IPS-20b (cell line): ENCODE results near the gene PRR33.

ENCODE experiments used
- H3K27ac ChIP-seq: one replicate; pipeline ENCODE4 v1.5.1; 2013; ENCODE audit warnings: low read length
- H3K27me3 ChIP-seq: 2 replicates; pipeline ENCODE4 v1.6.1; 2013; ENCODE audit warnings: mild to moderate bottlenecking, low read length, inconsistent platforms; ENCODE audit not compliant: insufficient read depth
- H3K36me3 ChIP-seq: 2 replicates; pipeline ENCODE4 v1.6.1; 2013; ENCODE audit warnings: low read depth, mild to moderate bottlenecking, inconsistent platforms, low read length, moderate library complexity; ENCODE audit not compliant: insufficient read depth
- H3K4me1 ChIP-seq: 2 replicates; pipeline ENCODE4 v1.6.1; 2013; ENCODE audit warnings: mild to moderate bottlenecking, control low read depth, inconsistent platforms, low read length, moderate library complexity; ENCODE audit not compliant: insufficient read depth
- H3K4me3 ChIP-seq: 2 replicates; pipeline ENCODE4 v1.5.1; 2013; ENCODE audit warnings: mild to moderate bottlenecking, low read length, inconsistent platforms
- H3K9ac ChIP-seq: 2 replicates; pipeline ENCODE4 v1.6.1; 2013; ENCODE audit warnings: low read depth, mild to moderate bottlenecking, inconsistent platforms, low read length, moderate library complexity
- H3K9me3 ChIP-seq: 2 replicates; pipeline ENCODE4 v1.6.1; 2013; ENCODE audit warnings: mild to moderate bottlenecking, low read depth, low read length, inconsistent platforms; ENCODE audit not compliant: insufficient read depth

PRR33 gene

DNA sequence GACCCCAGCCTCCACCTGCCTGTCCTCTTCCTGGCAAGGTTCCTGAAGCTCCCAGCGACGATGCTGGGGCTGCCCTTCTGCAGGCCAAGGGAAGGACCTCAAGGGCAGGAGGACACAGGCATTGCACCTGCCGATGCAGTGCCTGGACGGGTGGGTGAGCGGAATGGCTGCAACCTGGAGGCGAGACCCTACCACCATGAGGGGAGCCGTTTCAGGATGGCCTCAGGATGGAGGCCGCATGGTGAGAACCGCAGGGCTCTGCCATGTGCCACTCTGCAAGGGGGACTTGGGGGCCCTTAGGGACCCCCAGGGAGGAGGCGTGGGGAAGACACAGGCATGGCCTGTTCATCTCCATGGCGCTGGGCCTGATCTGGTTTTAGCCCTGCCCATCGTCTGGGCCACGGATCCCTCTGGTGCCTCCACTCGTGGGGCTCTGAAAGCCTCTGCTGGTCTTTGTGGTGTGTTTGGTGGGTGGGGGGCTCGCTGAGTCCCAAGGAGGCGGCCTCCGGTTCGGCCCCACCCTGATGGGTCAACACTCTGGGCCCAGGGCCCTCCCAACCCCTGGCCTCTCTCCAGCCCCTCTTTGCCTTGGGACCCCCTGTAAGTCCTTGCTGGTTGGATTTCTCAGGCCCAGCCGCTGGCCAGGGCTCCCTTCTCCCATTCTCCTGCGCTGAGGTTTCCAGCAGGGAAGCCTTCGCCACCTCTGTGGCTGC is 40.1 kb downstream of the PRR33 start:
- Histone ChIP-seq H3K36me3 (no peaks in the 10 kb centered on the region), H3K27ac (no peak overlapping the region), H3K9me3 (no peaks in the 10 kb centered on the region), H3K4me1 (no peaks in the 10 kb centered on the region), H3K9ac (no peak overlapping the region), H3K4me3 (no peak overlapping the region), H3K27me3 (no peaks in the 10 kb centered on the region)

- Histone ChIP-seq H3K4me1 (no peaks in the 10 kb centered on the region), H3K9me3 (no peaks in the 10 kb centered on the region), H3K36me3 (no peaks in the 10 kb centered on the region), H3K27me3 (peaks cover 8% of the 10 kb centered on the region; the same call in 1 of the 2 replicates), H3K27ac (no peak overlapping the region), H3K9ac (no peak overlapping the region), H3K4me3 (no peak overlapping the region)
These were observed 42.9 kb downstream of the PRR33 start for GRCh38 chr11:1848640-1849430.

GRCh38 chr11:1847926-1848639 is 43.6 kb downstream of the PRR33 start:
- Histone ChIP-seq H3K9ac (no peak overlapping the region), H3K36me3 (no peaks in the 10 kb centered on the region), H3K4me1 (no peaks in the 10 kb centered on the region), H3K27me3 (peaks cover 8% of the 10 kb centered on the region; the same call in 1 of the 2 replicates), H3K9me3 (no peaks in the 10 kb centered on the region), H3K27ac (no peak overlapping the region), H3K4me3 (no peak overlapping the region)

DNA sequence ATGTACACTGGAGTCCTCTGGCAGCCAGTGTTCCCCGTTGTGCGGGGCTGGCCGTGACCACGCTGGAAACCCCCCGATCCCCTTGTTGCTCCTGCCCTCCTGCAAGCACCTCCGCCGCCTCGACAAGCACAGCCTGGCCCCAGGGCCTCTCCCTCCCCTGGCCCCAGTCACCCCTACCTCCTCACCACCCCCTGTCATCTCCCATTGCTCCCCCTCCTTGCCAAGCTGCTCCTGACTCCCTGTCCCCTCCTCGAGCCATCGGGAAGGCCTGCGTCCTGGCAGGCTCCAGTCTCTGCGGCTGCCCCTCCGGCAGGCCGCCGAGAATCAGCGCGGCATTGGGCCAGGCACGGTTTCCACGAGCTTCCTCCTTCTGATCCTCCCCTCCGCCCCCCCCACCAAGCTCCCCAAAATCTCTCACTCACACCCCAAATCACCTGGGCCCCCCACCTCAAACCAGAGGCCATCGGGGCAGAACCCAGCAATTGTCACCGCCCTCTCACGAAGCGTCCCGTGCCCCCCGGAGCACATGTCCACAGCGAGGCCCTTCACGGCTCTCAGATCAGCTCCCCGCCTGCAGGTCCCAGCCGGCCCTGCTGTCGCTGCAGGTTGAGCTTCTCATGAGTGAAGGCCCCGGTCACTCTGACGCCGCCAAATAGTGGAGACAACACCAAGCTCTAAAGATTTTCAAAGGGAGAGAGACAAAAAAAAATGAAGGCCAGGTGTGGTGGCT is 44.5 kb downstream of the PRR33 start:
- no peak overlapping the region for H3K4me3 ChIP-seq
- H3K4me1 ChIP-seq, result no peaks in the 10 kb centered on the region
- H3K27me3 ChIP-seq, result peaks cover 8% of the 10 kb centered on the region; the same call in 1 of the 2 replicates
- no peak overlapping the region for H3K9ac ChIP-seq
- H3K36me3 ChIP-seq, result no peaks in the 10 kb centered on the region
- no peak overlapping the region for H3K27ac ChIP-seq
- H3K9me3 ChIP-seq, result no peaks in the 10 kb centered on the region

DNA sequence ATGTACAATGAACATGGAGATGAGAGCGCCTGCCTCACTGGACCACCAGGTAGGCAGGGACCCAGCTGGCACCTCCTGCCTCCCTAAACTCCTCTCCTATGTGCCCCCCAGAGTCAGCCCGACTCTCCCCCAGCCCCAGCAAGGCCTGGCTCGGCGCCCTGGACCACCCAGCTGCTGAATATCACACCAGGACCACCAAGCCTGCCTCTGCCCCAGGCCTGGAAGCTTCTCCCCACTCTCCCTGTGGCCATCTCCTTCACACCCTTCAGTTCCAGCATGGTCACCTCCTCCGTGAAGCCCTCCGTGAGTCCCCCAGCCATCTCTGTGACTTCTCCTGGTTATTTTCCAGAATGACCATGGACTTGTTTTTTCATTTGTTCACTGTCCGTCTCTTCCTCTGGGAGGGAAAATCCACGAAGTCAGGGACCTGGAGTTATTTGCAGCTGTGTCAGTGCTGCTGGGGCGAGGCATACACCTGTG is 45.2 kb downstream of the PRR33 start:
- H3K4me1 ChIP-seq, result no peaks in the 10 kb centered on the region

GRCh38 chr11:1845561-1846452 is 45.9 kb downstream of the PRR33 start:
- Histone ChIP-seq H3K4me1 (no peaks in the 10 kb centered on the region), H3K27ac (no peak overlapping the region), H3K27me3 (peaks cover 8% of the 10 kb centered on the region; the same call in 1 of the 2 replicates), H3K9me3 (no peaks in the 10 kb centered on the region), H3K36me3 (no peaks in the 10 kb centered on the region), H3K9ac (no peak overlapping the region), H3K4me3 (no peak overlapping the region)

More for the DNA sequence above, 45.2 kb downstream of the PRR33 start:
- peaks cover 8% of the 10 kb centered on the region; the same call in 1 of the 2 replicates for H3K27me3 ChIP-seq
- no peak overlapping the region for H3K27ac ChIP-seq
- no peaks in the 10 kb centered on the region for H3K9me3 ChIP-seq
- no peak overlapping the region for H3K9ac ChIP-seq
- H3K4me3 ChIP-seq, result no peak overlapping the region
- H3K36me3 ChIP-seq, result no peaks in the 10 kb centered on the region

GRCh38 chr11:1845095-1845429 is 46.6 kb downstream of the PRR33 start:
- peaks cover 8% of the 10 kb centered on the region; the same call in 1 of the 2 replicates for H3K27me3 ChIP-seq
- H3K4me3 ChIP-seq, result no peak overlapping the region
- H3K4me1 ChIP-seq, result no peaks in the 10 kb centered on the region
- no peak overlapping the region for H3K27ac ChIP-seq
- H3K9me3 ChIP-seq, result no peaks in the 10 kb centered on the region
- H3K36me3 ChIP-seq, result no peaks in the 10 kb centered on the region
- no peak overlapping the region for H3K9ac ChIP-seq

DNA sequence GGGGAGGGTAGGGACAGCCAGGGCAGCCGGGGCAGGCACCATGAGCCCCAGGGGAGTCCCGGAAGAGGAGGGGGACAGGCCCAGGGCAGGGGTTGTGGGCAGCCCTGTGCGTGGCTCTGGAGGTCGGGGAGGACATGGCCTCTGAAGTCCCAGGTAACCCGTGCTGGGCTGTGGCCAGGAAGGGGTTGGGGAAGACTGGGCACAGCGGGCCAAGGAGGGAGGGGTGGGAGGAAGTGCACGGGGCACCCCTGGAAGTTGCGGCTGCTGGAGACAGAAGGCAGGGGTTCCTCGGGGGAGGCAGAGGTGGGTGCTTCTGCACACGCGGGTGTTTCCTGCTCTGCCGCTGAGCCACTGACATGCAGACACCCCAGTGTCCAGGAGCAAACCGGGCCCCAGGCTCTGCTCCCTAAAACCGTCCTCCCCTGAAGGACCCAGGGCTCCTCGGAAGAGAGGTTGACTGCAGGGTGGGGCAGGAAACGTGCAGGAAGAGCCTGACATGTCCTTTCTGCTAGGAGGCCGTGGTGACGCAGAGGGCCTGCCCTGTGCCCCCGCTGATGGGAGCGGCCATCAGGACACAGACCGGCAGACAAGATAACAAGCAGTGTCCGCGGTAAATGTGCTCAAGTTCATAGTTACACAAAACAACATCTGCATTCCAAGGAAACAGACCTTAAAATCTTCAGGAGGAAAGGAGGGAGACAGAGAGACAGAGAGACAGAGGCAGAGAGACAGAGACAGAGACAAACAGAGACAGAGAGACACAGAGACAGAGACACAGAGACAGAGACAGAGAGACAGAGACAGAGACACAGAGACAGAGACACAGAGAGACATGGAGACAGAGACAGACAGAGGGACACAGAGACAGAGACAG is 47.2 kb downstream of the PRR33 start:
- H3K36me3 ChIP-seq, result no peaks in the 10 kb centered on the region
- H3K9me3 ChIP-seq, result no peaks in the 10 kb centered on the region
- no peak overlapping the region for H3K9ac ChIP-seq
- no peak overlapping the region for H3K27ac ChIP-seq
- H3K4me1 ChIP-seq, result no peaks in the 10 kb centered on the region
- no peak overlapping the region for H3K4me3 ChIP-seq
- H3K27me3 ChIP-seq, result peaks cover 8% of the 10 kb centered on the region; the same call in 1 of the 2 replicates

- H3K27ac ChIP-seq, result no peak overlapping the region
- H3K27me3 ChIP-seq, result peaks cover 8% of the 10 kb centered on the region; the same call in 1 of the 2 replicates
- no peak overlapping the region for H3K9ac ChIP-seq
- no peaks in the 10 kb centered on the region for H3K4me1 ChIP-seq
- H3K36me3 ChIP-seq, result no peaks in the 10 kb centered on the region
- no peak overlapping the region for H3K4me3 ChIP-seq
- H3K9me3 ChIP-seq, result no peaks in the 10 kb centered on the region
These were observed 47.9 kb downstream of the PRR33 start for GRCh38 chr11:1843796-1844195.

DNA sequence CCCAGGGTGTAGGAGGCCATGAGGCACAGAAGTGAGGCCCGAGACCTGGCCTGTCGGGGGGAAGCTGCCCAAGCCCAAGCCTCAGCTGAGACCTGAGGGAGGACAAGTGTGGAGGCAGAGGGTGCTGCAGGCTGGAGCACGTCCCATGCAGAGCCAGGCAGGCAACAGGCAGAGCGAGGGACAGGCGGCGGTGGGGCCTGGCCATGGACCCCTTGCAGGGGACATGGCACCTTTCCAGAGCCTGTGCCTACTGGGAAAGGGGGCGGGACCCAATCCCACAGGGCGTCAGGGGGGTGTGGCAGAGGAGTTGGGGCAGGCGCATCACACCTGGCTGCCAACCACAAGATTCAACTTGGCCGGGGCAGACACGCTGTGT is 48.6 kb downstream of the PRR33 start:
- no peaks in the 10 kb centered on the region for H3K9me3 ChIP-seq
- no peak overlapping the region for H3K4me3 ChIP-seq
- H3K36me3 ChIP-seq, result no peaks in the 10 kb centered on the region
- H3K9ac ChIP-seq, result no peak overlapping the region
- H3K27ac ChIP-seq, result no peak overlapping the region
- no peaks in the 10 kb centered on the region for H3K4me1 ChIP-seq
- peaks cover 8% of the 10 kb centered on the region; the same call in 1 of the 2 replicates for H3K27me3 ChIP-seq
